NOMO-1 treated with DMSO at 0.1 percent for 48 hours (cell line): ENCODE data around the gene FRMD4B.

Source experiments
- DNase-seq: peaks from one replicate; lab custom pipeline; 2025; ENCODE audit not compliant: unreplicated experiment; lab: John Stamatoyannopoulos, UW

The FRMD4B gene

DNA sequence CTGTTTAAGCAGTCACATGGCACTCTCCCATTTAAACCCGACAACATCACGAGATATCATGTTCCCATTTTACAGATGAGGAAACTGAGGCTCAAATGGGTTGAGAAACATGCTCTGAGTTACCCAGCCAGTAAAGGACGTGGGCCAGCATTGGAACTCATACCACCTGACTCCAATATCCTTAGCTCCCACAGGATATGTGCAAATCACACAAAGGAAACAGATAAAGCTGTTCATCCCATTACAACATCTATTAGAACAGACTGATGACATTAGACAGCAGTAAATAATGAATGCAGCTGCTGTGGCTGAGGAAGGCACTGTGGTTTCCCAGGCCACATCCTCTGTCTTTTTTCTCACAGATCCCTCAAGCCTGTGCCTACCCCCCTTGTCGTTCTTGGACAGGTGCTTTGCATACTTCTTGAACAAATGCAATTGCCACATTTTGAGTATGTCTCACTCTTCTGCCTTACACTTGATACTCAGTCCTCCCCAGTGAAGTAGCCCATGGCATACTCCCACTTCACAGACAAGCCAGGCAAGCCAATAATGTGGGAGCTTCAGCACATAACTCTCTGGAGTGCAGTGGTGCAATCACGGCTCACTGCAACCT is 17.7 kb downstream of the FRMD4B start:
- DNase-seq = peak; percentile 21

DNA sequence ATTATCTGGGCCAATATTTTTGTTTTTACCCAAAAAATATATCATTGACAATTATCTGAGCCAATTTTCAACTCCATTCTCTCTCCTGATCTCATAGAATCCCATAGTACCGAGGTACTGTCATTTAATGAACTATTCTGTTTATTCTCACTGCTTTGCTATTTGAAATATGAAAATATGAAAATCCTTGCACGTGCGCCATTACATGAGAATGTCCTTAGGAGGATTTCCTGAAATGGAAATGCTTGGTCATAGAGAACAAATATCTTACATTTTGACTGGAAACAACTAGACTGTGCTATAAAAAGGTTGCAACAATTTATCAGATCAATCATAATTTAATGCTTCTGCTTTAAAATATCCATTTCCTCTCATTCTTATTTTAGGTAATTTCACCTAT is 18.3 kb downstream of the FRMD4B start:
- no peak for DNase-seq

DNA sequence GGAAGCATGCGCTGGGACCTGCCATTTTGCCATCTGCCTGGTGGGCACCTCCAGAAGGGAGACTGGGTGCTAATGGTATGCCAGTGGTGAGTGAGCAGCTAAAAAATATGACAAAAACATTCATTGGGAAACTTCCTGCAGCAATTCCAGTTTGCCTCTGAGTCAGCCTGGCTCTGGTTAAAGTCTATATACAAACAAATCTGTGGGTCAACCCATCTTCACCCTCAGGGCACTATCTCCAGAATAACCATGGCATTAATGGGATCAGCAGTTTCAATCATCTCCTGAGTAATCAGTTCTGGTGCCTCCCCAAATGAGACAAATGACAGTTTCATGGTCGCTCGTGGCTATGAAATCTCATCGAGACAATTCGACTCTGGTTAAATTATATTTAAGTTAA is 21.5 kb downstream of the FRMD4B start:
- DNase-seq = no peak

DNA sequence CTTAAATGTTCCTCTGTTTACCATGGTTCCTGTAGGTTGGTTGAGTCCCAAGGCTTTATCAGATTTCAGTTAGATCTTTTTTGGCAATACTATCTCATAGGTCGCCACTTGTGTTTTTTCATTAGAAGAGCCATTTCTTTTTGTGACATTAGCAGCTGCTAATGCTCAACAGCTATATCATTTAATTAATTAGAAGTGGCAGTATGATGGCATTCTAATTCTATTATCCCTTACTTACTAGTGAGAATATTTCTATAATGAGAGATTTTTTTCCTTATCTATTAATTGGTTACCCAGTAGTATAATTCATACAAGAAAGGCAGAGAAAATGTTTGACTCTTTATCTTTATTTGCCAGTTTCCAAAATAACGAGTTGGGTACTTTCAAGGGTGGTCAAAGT is 25.2 kb downstream of the FRMD4B start:
- no peak for DNase-seq

DNA sequence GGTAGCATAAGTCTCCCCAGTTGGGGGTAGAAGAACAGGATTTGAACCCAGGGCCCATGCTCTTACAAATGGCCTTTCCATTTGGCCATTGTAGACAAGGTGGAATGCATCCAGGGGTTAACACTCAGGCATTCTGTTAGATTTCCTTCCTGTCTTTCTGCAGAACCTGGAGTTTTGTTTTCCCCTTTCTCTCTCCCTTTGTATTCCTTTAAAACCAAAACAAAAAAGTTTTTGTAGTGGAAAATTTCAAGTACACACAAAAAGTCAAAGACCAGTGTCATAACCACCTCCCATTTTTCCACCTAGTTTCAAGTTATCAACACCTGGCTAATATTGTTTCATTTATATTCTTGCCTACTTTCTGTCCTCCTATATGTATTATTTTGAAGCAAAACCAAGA is 26.0 kb downstream of the FRMD4B start:
- DNase-seq = no peak

DNA sequence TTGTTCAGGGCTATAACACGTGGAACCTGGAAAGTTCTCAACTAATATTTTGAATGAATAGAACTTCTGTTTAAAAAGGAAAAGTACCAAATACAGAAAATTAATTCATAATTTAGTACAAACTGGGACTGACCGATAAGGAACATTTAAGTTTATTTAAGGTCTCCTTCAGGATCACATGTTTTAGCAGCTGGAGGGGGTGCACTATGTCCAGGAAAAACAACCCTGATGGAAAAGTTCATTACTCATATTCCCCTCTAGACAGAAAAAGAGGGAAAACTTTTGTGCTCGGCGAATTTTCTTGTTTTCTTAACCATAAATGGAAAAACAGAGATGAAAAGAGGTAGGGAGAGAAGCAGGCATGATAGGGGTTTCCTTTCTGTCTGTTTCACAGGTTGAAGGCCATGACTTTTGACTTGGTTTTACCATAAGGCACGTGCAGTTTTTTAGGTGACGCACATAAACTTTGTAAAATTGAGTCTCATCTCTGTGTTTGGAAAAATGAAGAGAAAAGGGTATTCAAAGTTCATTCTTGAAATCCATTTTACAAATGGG is 26.5 kb downstream of the FRMD4B start:
- no peak for DNase-seq

DNA sequence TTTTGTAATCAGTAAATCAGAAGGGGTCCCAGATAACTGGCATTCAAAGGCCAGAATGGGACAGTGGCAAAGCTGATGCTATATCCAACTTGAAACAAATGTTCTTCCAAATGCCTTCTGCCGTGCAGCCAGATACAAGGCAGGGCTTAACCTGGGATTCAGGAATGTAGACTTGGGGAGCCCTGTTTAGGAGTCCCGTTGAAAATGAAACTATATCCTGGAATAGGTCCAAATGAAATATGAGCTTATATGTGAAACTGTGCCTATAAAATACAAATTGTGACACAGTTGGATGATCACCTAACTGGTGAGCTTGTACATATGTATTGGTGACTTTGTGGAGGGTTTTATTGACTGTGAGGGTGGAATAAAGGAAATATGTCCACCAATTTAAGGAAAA is 28.7 kb downstream of the FRMD4B start:
- DNase-seq = no peak

DNA sequence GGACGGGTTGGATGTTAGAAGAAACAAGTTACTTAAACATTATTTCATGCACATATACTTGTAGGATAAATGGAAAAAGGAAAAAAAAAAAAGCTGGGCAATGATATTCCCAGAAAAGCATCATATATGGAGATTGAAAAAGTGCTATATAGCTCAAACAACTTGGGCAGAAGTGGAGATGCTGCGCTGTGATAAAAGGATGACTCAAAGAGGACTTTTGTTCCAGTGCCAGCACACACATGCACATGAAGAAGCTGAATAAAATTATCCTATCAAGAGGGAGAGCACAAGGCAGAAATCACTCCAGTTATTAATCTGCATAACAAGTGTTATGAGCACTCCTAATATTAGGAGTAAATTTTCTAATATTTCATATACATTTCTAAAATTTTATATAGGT is 30.9 kb downstream of the FRMD4B start:
- no peak for DNase-seq

DNA sequence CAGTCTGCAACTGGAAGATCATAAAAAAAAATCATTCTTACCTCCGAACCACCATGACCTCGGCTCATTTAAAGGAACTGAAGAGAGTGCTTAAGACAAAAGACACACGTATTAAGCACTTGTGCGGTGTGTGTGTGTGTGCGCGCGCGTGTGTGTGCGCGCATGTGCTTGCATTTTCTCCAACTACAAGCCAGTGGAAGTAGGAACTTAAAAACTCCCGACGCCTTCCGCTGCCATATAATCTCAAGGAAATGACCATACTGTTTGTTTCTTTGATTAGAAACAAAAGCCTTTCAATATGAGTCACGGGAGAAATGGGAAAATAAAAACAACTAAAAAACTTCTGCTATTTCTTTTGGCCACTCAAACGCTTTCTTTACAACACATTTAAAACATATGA is 32.4 kb downstream of the FRMD4B start:
- DNase-seq = peak; percentile 48

DNA sequence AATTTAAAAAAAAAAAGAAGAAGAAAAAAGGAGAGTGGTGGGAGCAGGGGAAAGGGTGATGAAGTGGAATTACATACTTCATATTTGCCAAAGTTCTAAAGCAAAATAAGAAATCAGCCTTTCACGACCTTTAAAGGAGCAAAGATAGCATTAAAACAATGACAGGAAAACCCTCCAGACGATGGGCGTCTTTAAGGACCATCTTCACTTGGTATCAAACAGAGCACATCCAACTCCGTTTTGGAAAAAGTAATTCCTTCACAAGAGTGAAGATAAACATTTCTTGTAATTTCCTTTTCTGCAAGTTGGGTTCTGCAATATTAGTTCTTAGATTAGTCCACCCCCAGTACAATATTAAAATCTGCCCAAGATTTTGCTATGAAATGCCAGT is 32.8 kb downstream of the FRMD4B start:
- DNase-seq = no peak

DNA sequence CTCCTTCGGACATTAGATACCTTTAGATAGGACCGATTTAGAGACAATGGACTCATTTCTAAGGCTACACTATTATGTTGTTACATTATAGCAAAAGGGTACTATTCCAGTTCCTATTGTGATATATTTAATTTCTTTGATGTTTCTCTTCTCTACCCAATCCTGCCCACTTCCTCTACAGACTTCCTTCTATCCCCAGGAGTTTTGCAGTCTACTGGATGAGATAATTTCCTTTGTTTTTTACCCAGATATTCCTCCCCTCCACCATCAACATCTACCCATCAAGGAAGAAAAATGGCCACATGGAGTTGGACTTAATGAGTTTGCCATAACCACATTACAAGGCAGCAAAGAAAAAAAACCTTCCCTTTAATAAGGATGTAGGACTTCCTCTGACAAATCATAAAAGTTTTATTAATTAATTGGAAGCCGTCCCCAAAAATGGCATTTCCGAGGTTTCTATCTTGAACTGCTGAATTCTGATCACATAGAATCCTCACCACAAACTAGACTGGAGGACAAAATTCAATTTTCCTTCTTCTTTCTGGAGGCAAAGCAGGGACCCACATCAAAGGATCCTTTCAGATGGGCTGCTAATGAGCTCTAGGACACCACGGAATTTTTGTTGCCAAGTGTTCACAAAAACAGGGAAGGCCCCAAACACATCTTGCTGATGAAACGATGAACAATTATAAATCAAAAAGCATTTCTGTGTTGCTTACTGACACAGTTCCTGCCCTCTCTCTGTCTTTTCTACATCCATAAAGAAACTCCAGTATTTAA is 33.4 kb downstream of the FRMD4B start:
- DNase-seq = no peak

DNA sequence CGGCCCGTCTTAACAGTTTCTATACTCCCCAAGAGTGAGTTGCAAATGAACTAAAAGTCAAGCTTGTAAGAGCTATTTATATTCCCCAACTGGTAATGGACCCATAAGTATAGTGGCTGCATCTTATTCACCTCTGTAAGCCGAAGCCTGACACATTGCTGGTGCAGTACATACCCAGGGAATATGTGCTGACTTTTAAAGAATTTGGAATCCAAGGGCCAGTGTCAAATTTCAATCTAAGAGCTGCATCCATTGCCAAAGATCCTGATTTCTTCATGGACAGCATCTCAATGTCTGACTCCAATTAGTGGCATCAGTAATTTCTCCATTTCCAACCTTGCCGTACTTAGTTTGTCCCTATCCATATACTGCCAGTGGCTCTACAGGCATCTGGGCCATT is 42.0 kb downstream of the FRMD4B start:
- no peak for DNase-seq

DNA sequence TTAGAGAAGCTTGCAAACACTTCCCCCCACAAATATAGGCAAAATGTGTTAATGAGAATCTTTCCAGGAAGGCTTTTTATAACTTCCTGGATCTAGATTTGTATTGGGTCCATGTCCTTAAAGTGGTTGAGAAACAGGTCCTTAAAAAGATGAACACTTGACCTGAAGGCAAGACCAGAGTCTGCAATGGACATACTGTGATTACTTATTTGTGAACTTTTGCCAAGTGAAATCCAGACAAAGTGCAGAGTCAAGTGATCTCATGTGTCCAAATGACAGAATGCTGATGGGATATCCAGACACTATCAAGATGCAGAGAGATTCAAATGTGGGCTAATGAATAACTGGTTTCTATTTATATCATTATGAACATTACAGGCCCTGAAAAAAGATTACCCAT is 43.8 kb downstream of the FRMD4B start:
- no peak for DNase-seq

DNA sequence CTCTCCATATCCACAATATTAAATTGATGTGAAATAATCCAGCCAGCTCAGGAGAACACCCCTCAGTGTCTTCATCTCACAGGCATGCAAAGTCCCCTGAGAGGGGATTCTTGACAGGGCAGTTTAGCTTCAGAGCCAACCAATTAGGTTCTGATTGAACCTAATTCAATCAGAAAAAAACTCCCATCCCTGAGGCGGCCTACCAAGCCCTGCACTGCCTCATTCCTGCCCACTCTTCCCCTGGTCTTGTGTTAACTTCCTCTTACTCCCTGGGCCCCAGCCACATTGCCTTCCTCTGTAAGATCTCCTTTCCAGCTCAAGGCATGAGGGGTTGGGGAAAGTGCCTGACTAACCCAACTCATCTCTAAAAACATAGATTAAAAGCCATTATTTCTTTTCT is 46.1 kb downstream of the FRMD4B start:
- peak; percentile 10 for DNase-seq

DNA sequence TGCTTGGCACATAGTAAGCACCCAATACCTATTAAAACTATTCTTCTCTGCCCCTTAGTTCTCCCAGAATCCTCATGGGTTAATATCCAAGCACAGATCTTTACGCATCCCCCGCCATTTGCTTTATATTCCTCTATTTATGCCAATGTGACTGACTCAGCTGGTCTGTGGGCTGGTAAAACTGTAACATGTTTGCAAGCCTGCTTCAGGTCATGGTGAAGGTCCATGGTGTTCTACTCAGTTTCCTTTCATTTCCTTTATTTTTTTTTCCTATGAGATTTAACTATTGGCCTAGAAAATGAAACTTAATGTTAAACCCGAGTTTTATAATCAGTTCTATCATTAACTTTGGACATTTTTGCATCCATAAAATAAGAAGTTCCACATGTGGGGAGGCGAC is 47.0 kb downstream of the FRMD4B start:
- no peak for DNase-seq

DNA sequence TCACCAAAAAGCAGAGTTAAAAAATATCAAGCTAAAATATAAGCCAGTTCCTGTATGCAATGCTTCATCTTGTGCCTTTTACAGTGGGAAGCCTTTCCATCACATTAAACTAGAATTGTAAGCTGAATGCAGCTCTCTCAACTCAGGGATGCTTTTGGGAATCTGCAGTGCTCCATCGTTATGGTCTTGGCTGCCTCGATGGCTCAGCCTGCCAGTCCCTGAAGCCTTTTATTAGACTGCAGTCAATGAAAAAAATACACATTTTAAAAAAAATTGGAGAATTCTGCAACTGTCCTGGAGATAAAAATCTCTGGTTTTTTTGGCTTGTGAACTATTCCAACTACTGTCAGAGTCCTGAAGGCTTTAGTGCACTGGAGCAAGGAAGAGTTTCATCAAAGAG is 53.0 kb downstream of the FRMD4B start:
- no peak for DNase-seq

DNA sequence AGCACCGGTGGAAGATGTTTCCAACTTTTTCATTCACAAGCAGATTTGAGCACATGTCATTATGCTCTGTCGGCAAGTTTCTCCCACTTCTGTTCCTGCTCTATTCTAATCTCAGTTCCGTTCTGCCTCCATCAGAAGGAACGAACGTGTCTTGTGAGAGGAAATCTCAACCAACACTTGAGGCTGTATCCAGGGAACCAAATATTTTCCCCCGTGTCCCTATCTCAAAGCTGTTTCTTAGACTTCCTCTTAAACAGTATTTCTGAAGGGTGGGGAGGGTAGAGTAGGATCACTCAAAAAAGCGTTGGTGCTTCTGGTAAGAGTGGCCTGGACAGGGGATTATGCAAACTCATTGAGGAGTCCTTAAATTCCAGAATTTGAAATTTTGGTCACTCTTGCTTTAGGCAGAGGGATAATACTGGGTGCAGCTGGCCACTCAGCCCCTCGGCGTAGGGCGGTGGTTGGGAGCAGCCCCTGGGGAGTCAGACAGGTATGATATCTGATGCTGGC is 54.9 kb downstream of the FRMD4B start:
- DNase-seq = no peak

DNA sequence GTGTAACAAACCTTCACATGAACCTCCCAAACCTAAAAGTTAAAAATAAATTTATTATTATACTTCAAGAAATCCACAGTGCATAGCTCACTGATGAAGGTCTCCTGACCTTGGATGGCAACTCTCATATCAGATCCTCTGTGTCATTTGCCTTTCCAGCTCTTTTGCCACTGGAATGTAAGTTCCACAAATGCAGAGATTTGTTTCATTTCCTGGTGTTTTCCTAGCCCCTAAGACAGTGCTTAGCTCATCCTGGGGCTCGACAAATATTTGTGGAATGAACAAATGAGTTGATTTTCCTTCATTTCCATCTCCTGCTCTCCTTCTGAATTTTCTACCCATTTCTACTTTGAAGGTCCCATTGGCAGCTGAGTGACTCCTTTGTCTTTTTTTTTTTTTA is 56.0 kb downstream of the FRMD4B start:
- no peak for DNase-seq

DNA sequence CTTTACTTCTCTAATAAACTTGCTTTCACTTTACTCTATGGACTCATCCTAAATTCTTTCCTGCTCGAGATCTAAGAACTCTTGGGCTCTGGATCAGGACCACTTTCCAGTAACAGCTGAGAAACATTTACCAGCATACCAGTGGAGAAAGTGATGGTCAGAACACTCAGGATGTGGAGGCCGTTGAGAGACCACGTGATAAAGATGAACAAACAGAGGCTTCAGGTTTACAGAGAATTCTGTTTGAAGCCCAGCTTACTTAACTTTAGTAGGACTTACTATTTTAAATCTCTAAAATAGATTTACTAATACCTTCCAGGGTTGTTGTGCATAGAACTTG is 57.0 kb downstream of the FRMD4B start:
- no peak for DNase-seq

DNA sequence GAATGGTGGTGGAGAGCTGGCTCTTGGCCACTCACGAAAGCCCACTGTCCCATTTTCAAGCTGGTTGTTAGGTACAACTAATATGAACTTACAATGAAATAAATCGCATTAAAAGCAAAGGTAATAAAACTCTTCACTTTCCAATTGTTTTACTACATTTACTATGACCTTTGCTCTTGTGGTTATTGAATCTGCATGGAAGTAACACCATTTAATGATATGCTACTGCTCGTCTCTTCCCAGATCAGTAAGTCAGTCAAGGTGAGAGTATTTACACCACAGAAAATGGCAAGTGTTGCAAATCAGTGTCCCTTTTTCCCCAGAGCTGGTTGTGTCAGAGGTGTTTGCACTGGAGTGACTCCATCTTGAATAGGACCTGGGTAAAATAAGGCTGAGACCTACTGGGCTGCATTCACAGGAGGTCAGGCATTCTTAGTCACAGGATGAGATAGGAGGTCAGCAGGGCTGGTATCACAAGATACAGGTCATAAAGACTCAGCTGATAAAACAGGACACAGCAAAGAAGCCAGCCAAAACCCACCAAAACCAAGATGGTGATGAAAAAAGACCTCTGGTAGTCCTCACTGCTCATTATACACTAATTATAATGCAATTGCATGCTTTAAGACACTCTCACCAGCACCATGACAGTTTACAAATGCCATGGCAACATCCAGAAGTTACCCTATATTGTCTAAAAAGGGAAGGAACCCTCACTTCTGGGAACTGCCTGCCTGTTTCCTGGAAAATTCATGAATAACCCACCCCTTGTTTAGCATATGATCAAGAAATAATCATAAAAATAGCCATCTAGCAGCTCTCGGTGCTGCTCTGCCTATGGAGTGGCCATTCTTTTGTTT is 57.6 kb downstream of the FRMD4B start:
- no peak for DNase-seq

DNA sequence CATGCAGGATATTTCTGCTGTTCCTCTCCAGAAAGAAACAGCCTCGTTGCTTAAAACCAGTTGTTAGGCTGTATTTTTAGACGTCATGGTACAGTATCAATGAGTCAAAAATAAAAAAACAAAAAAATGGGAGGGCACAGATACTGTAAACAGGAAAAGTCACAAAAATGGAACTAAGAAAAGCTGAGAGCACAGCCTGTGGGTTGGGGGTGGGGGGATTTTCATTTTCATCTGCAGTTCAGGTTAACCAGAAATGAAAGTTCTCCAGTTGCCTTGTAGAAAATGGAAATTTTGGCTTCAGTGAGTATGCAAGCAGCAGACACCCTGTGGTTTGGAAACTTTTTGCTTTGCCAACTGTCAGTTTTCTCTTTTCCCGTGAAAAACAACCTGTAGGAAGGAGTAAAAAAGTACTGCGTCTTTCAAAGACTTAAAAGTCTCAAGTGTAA is 59.0 kb downstream of the FRMD4B start:
- DNase-seq = no peak

DNA sequence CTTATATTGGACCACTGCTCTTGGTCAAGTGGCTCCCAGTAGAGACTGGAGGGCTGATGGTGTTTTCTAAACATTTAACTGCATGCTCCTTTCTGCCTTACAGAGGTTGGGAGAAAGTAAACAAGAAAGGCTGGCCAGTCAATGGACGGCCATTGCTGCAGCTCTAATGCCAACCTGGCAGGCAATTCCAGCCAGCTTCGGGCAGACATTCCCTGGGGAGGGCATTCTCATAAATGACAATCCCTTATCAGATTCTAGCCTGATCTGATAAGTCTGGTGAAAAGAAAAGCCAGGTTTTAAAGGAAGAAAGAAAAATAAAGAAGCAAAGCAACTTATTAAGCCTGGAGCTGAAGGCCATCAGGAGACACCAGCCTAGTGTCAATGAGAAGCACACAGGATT is 60.7 kb downstream of the FRMD4B start:
- DNase-seq = no peak
